Trophoblast cell (in vitro differentiated cells and primary cell): Measurements from ENCODE around the gene HTT.
A peak's percentile ranks its signal among the peaks of the same experiment; 100 is the strongest.

Experiments used
- DNase-seq, 2 donors: peaks; one replicate each; pipeline ENCODE4 v3.0.0-alpha.2; 2016
- H2AFZ ChIP-seq: 2 replicates; pipeline ENCODE4 v1.6.1; 2013; ENCODE audit warnings: low read length, moderate library complexity, mild to moderate bottlenecking; ENCODE audit not compliant: insufficient read depth, poor library complexity
- H2AK5ac ChIP-seq: 2 replicates; pipeline ENCODE4 v1.6.1; 2013; ENCODE audit warnings: mild to moderate bottlenecking, low read length
- H2BK120ac ChIP-seq: 2 replicates; pipeline ENCODE4 v1.6.1; 2013; ENCODE audit warnings: low read length, mild to moderate bottlenecking, moderate library complexity; ENCODE audit not compliant: insufficient read depth, poor library complexity
- H2BK12ac ChIP-seq: 2 replicates; pipeline ENCODE4 v1.6.1; 2013; ENCODE audit warnings: mild to moderate bottlenecking, low read length, moderate library complexity
- H2BK5ac ChIP-seq: 2 replicates; pipeline ENCODE4 v1.6.1; 2013; ENCODE audit warnings: low read length, low read depth, moderate library complexity, mild to moderate bottlenecking; ENCODE audit not compliant: poor library complexity
- H3K14ac ChIP-seq: 2 replicates; pipeline ENCODE4 v1.6.1; 2013; ENCODE audit warnings: mild to moderate bottlenecking, low read length
- H3K18ac ChIP-seq: 2 replicates; pipeline ENCODE4 v1.6.1; 2013; ENCODE audit warnings: mild to moderate bottlenecking, low read length
- H3K23ac ChIP-seq: 2 replicates; pipeline ENCODE4 v1.6.1; 2013; ENCODE audit warnings: low read length
- H3K27ac ChIP-seq: 2 replicates; pipeline ENCODE4 v1.5.1; 2013; ENCODE audit warnings: low read depth, mild to moderate bottlenecking, inconsistent platforms, low read length, moderate library complexity
- H3K27me3 ChIP-seq: 2 replicates; pipeline ENCODE4 v1.6.1; 2013; ENCODE audit warnings: inconsistent platforms, mild to moderate bottlenecking, low read length, moderate library complexity; ENCODE audit not compliant: insufficient read depth
- H3K36me3 ChIP-seq, 2 experiments: 1 replicate in 1 of 2; 2 replicates in 1 of 2; pipeline ENCODE4 v1.6.1; 2013; ENCODE audit warnings: low read length in 2 of 2, mild to moderate bottlenecking in 2 of 2, moderate library complexity in 1 of 2; ENCODE audit not compliant: insufficient read depth in 2 of 2, control insufficient read depth in 1 of 2
- H3K4ac ChIP-seq: 2 replicates; pipeline ENCODE4 v1.6.1; 2013; ENCODE audit warnings: low read depth, mild to moderate bottlenecking, low read length, moderate library complexity
- H3K4me1 ChIP-seq, 2 experiments: 1 replicate in 1 of 2; 2 replicates in 1 of 2; pipeline ENCODE4 v1.6.1; 2013; ENCODE audit warnings: low read length in 2 of 2, mild to moderate bottlenecking in 2 of 2, moderate library complexity in 1 of 2; ENCODE audit not compliant: insufficient read depth in 2 of 2, control insufficient read depth in 1 of 2
- H3K4me2 ChIP-seq: 2 replicates; pipeline ENCODE4 v1.6.1; 2013; ENCODE audit warnings: inconsistent platforms, mild to moderate bottlenecking, low read length, moderate library complexity
- H3K4me3 ChIP-seq: 2 replicates; pipeline ENCODE4 v1.5.1; 2013; ENCODE audit warnings: mild to moderate bottlenecking, low read depth, low read length, inconsistent platforms
- H3K79me1 ChIP-seq: one replicate; pipeline ENCODE4 v1.6.1; 2013; ENCODE audit warnings: low read length
- H3K79me2 ChIP-seq: 2 replicates; pipeline ENCODE4 v1.6.1; 2013; ENCODE audit warnings: low read length, mild to moderate bottlenecking; ENCODE audit not compliant: control insufficient read depth, insufficient read depth, poor library complexity
- H3K9ac ChIP-seq: 2 replicates; pipeline ENCODE4 v1.6.1; 2013; ENCODE audit warnings: mild to moderate bottlenecking, low read length
- H3K9me3 ChIP-seq: 2 replicates; pipeline ENCODE4 v1.6.1; 2013; ENCODE audit warnings: low read depth, mild to moderate bottlenecking, control low read depth, inconsistent platforms, low read length; ENCODE audit not compliant: insufficient read depth
- H4K12ac ChIP-seq: 2 replicates; pipeline ENCODE4 v1.6.1; 2013; ENCODE audit warnings: low read depth, mild to moderate bottlenecking, low read length, moderate library complexity
- H4K8ac ChIP-seq: 2 replicates; pipeline ENCODE4 v1.6.1; 2013; ENCODE audit warnings: low read depth, mild to moderate bottlenecking, low read length, moderate library complexity
- H4K91ac ChIP-seq: one replicate; pipeline ENCODE4 v1.6.1; 2013; ENCODE audit warnings: low read depth, mild to moderate bottlenecking, low read length, moderate library complexity
- WGBS: extraction: QIAGEN DNeasy Blood & Tissue Kit; methylation state at CpG from one replicate; pipeline ENCODE4 v1.1.7; 2013; ENCODE audit warnings: missing lambda C conversion rate; ENCODE audit not compliant: insufficient read length, insufficient coverage; ENCODE audit errors: extremely low coverage; 5-methylcytosine and 5-hydroxymethylcytosine counted together

The HTT gene

GRCh38 chr4:3248178-3248480 is 173.6 kb downstream of the HTT start:
- H3K14ac ChIP-seq: no peak overlapping the region
- H3K36me3 ChIP-seq: peaks cover 4 to 5% of the 10 kb centered on the region in 2 experiments
- no peak overlapping the region for H4K8ac ChIP-seq
- no peak overlapping the region for H4K91ac ChIP-seq
- no peak overlapping the region for H2AFZ ChIP-seq
- no peak overlapping the region for H3K9ac ChIP-seq
- no peak overlapping the region for H3K27ac ChIP-seq
- no peak overlapping the region for H4K12ac ChIP-seq
- no CpG with 5 or more reads among the region's 14 CpGs for WGBS
- no peak overlapping the region for H3K23ac ChIP-seq
- no peaks in the 10 kb centered on the region for H3K79me2 ChIP-seq
- no peak overlapping the region for H3K4ac ChIP-seq
- H3K79me1 ChIP-seq: no peaks in the 10 kb centered on the region
- H2AK5ac ChIP-seq: no peak overlapping the region
- H3K4me2 ChIP-seq: no peak overlapping the region
- H3K18ac ChIP-seq: no peak overlapping the region
- no peak overlapping the region for H3K4me3 ChIP-seq
- no peak overlapping the region for H2BK12ac ChIP-seq
- H2BK120ac ChIP-seq: no peak overlapping the region
- no peak overlapping the region for H2BK5ac ChIP-seq
- no peaks in the 10 kb centered on the region for H3K9me3 ChIP-seq
- H3K4me1 ChIP-seq: no peaks in the 10 kb centered on the region
- no peak for DNase-seq
- no peaks in the 10 kb centered on the region for H3K27me3 ChIP-seq

GRCh38 chr4:3248811-3249661 is 174.6 kb downstream of the HTT start, which contains the start of gene MSANTD1:
Gene MSANTD1 (plus strand): TSS chr4:3249159. CDS start chr4:3249223, 64 bp downstream.
- Histone ChIP-seq H3K36me3 (peaks cover 0 to 4% of the 10 kb centered on the region in 2 experiments), H3K4me2 (no peak within 1 kb of the TSS), H3K9ac (no peak within 1 kb of the TSS), H3K27me3 (no peaks in the 10 kb centered on the region), H2BK12ac (no peak within 1 kb of the TSS), H3K4me1 (no peaks in the 10 kb centered on the region), H3K79me2 (no peaks in the 10 kb centered on the region), H4K91ac (no peak within 1 kb of the TSS), H3K18ac (no peak within 1 kb of the TSS), H3K23ac (no peak within 1 kb of the TSS), H3K4ac (no peak within 1 kb of the TSS), H4K12ac (no peak within 1 kb of the TSS), H2AFZ (no peak within 1 kb of the TSS), H4K8ac (no peak within 1 kb of the TSS), H3K14ac (no peak within 1 kb of the TSS), H2AK5ac (no peak within 1 kb of the TSS), H3K4me3 (peak within 1 kb of the TSS; percentile 31), H3K79me1 (no peaks in the 10 kb centered on the region), H3K9me3 (no peaks in the 10 kb centered on the region), H2BK120ac (no peak within 1 kb of the TSS), H2BK5ac (no peak within 1 kb of the TSS), H3K27ac (no peak within 1 kb of the TSS)
- no CpG with 5 or more reads among the region's 72 CpGs for WGBS
- DNase-seq: peak in 1 of 2 donors; percentile 34

GRCh38 chr4:3249711-3250437 is 175.4 kb downstream of the HTT start:
- Histone ChIP-seq H3K4me3 (no peak overlapping the region), H3K36me3 (peaks cover 0 to 4% of the 10 kb centered on the region in 2 experiments), H3K79me1 (no peaks in the 10 kb centered on the region), H3K18ac (no peak overlapping the region), H3K79me2 (no peaks in the 10 kb centered on the region), H2AFZ (no peak overlapping the region), H4K8ac (no peak overlapping the region), H3K9me3 (no peaks in the 10 kb centered on the region), H2BK5ac (no peak overlapping the region), H2BK12ac (no peak overlapping the region), H2BK120ac (no peak overlapping the region), H3K27me3 (no peaks in the 10 kb centered on the region), H3K4me2 (no peak overlapping the region), H3K4me1 (no peaks in the 10 kb centered on the region), H4K91ac (no peak overlapping the region), H3K23ac (no peak overlapping the region), H3K14ac (no peak overlapping the region), H2AK5ac (no peak overlapping the region), H3K4ac (no peak overlapping the region), H4K12ac (no peak overlapping the region), H3K9ac (no peak overlapping the region), H3K27ac (no peak overlapping the region)
- no peak for DNase-seq
- no CpG with 5 or more reads among the region's 20 CpGs for WGBS

GRCh38 chr4:3250438-3250955 is 176.0 kb downstream of the HTT start:
- Histone ChIP-seq H4K91ac (no peak overlapping the region), H2BK120ac (no peak overlapping the region), H3K23ac (no peak overlapping the region), H3K36me3 (peaks cover 0 to 4% of the 10 kb centered on the region in 2 experiments), H3K4me2 (no peak overlapping the region), H3K4me3 (no peak overlapping the region), H3K27me3 (no peaks in the 10 kb centered on the region), H3K14ac (no peak overlapping the region), H3K18ac (no peak overlapping the region), H4K8ac (no peak overlapping the region), H3K4ac (no peak overlapping the region), H3K4me1 (no peaks in the 10 kb centered on the region), H3K79me1 (no peaks in the 10 kb centered on the region), H2BK5ac (no peak overlapping the region), H3K79me2 (no peaks in the 10 kb centered on the region), H2AFZ (no peak overlapping the region), H2AK5ac (no peak overlapping the region), H2BK12ac (no peak overlapping the region), H4K12ac (no peak overlapping the region), H3K9ac (no peak overlapping the region), H3K27ac (no peak overlapping the region), H3K9me3 (no peaks in the 10 kb centered on the region)
- DNase-seq: peak in 1 of 2 donors; percentile 3
- no CpG with 5 or more reads among the region's 14 CpGs for WGBS
